ENCODE measurements around the gene CST9. TPM values are rescaled to one million over a fixed set of nuclear protein-coding genes. Genes with fewer than 3 reads are reported as not detected.

CST9 gene
- total and polyA plus RNA-seq, 9 of the 15 experiments (the other 6 are each of a cell fraction or from before 2014, with no cell fraction given): not detected

- no peak overlapping the region for H3K4me2 ChIP-seq (ENCODE audit: insufficient read depth, low read length)
- ATAC-seq (no peak), DNase-seq (ENCODE audit: extremely low read depth in 1 of 4, low spot score in 3 of 4) (no peak), FAIRE-seq (no peak)
- BruUV-seq (replicated peaks): no TSS peak
- no peak overlapping the region for H3K27ac ChIP-seq (ENCODE audit: extremely low read depth, low read depth, low read length)
- peaks cover 2 to 6% of the 10 kb centered on the region in 2 experiments; a peak in 3 of 5 replicates for H3K4me1 ChIP-seq (replicated peaks in 1 of 2; ENCODE audit: control insufficient read depth in 2 of 2, insufficient read depth in 2 of 2, low read length in 2 of 2)
- intact Hi-C loops (cut with micrococcal nuclease): no loop called here
- H4K20me1 ChIP-seq (replicated peaks; ENCODE audit: control insufficient read depth, insufficient read depth, low read length): no peaks in the 10 kb centered on the region
- no peak overlapping the region for H3K4me3 ChIP-seq
- no peaks in the 10 kb centered on the region for H3K36me3 ChIP-seq (ENCODE audit: control insufficient read depth, insufficient read depth, low read length)
- no peaks in the 10 kb centered on the region for H3K79me2 ChIP-seq (ENCODE audit: control insufficient read depth, insufficient read depth, low read length)
- no peaks in the 10 kb centered on the region for H3K9me3 ChIP-seq (replicated peaks; ENCODE audit: control insufficient read depth, insufficient read depth, low read depth, low read length)
- no peak overlapping the region for H2AFZ ChIP-seq (ENCODE audit: low read depth, low read length)
- in situ Hi-C loops (cut with MboI): no loop called here
- ChIA-PET POLR2A (no interaction called here), CTCF (ENCODE audit: low intra/inter-chr PET ratio) (no interaction called here)
- H3K9me1 ChIP-seq (ENCODE audit: control insufficient read depth, insufficient read depth, low read length): no peaks in the 10 kb centered on the region
- H3K27me3 ChIP-seq (ENCODE audit: control insufficient read depth in 2 of 2, insufficient read depth in 2 of 2, low read length in 2 of 2): no peaks in the 10 kb centered on the region
- TF ChIP-seq ZNF217 (CRISPR knock-in tag; IDR thresholded peaks at IDR 0.05) (no peak), USF1 (CRISPR knock-in tag; IDR thresholded peaks at IDR 0.05) (no peak), ZBTB26 (CRISPR knock-in tag; IDR thresholded peaks at IDR 0.05) (no peak), MAFF (IDR thresholded peaks at IDR 0.05; ENCODE audit: low read length) (no peak), ZBED1 (IDR thresholded peaks at IDR 0.05) (no peak), ELF1 (tag; IDR thresholded peaks at IDR 0.05) (no peak), ETV1 (tag; conservative IDR thresholded peaks at IDR 0.05; ENCODE audit: low read depth) (no peak), MIER1 (IDR thresholded peaks at IDR 0.05; ENCODE audit: low read depth) (no peak), ZNF354B (CRISPR knock-in tag; IDR thresholded peaks at IDR 0.05) (no peak), JUND (IDR thresholded peaks at IDR 0.05; ENCODE audit: borderline replicate concordance, low read depth, low read length) (no peak), JUND (tag; IDR thresholded peaks at IDR 0.05; ENCODE audit: borderline replicate concordance, low read depth, low read length) (no peak), PML (IDR thresholded peaks at IDR 0.05; ENCODE audit: low read length) (no peak), STAG1 (CRISPR knock-in tag; IDR thresholded peaks at IDR 0.05; ENCODE audit: borderline replicate concordance) (no peak)
- no peak overlapping the region for H3K9ac ChIP-seq (ENCODE audit: insufficient read depth in 1 of 2, low read depth in 2 of 2, low read length in 2 of 2)
- WGBS (ENCODE audit: insufficient coverage, low coverage, missing lambda C conversion rate): 13% methylated on average over 13 of the region's 13 CpGs
These were observed 18.8 kb downstream of the CST9 start for GRCh38 chr20:23586735-23587525.
